CD4-positive, alpha-beta memory T cell (primary cell): Measurements from ENCODE around the gene NXT1. TPM values are rescaled to one million over a fixed set of nuclear protein-coding genes. Genes with fewer than 3 reads are reported as not detected.

Experiments
- CTCF ChIA-PET: fragments of 350-600 bp; sonication (Branson Sonifier 250); formaldehyde crosslinking; loops from one replicate; lab custom pipeline; 2021; ENCODE audit warnings: inconsistent platforms; ENCODE audit not compliant: partially characterized antibody; lab: Charles Lee
- POLR2A ChIA-PET: fragments of 350-600 bp; sonication (Branson Sonifier 250); formaldehyde crosslinking; loops from one replicate; lab custom pipeline; 2021; ENCODE audit not compliant: partially characterized antibody; lab: Charles Lee
- DNase-seq, 5 donors: peaks; one replicate each; pipeline versions ENCODE4 v3.0.0 to v3.0.0-alpha.2; 2020 to 2022; ENCODE audit warnings: mixed read lengths in 1 of 5
- H3K27ac ChIP-seq: one replicate; pipeline ENCODE4 v1.7.0; 2013; ENCODE audit warnings: low read depth, low read length
- H3K27me3 ChIP-seq: 2 replicates; pipeline ENCODE4 v1.7.0; 2013; ENCODE audit warnings: mild to moderate bottlenecking, low read length, moderate library complexity; ENCODE audit not compliant: insufficient read depth
- H3K36me3 ChIP-seq: 2 replicates; pipeline ENCODE4 v1.7.0; 2013; ENCODE audit warnings: mild to moderate bottlenecking, low read length, moderate library complexity; ENCODE audit not compliant: insufficient read depth
- H3K4me1 ChIP-seq: 2 replicates; pipeline ENCODE4 v1.7.0; 2013; ENCODE audit warnings: mild to moderate bottlenecking, low read length, moderate library complexity; ENCODE audit not compliant: insufficient read depth
- H3K4me3 ChIP-seq, 2 donors: one replicate each; pipeline ENCODE4 v1.7.0; 2013; ENCODE audit warnings: low read length in 2 of 2, mild to moderate bottlenecking in 1 of 2
- H3K9me3 ChIP-seq, 2 donors: one replicate each; pipeline ENCODE4 v1.7.0; 2013; ENCODE audit warnings: low read length in 2 of 2, control low read depth in 1 of 2; ENCODE audit not compliant: control insufficient read depth in 1 of 2
- H3K27ac Mint-ChIP-seq, 7 donors: one replicate each; pipeline ENCODE4 v1.8.0; 2020 to 2021; ENCODE audit warnings: mixed read lengths in 7 of 7, mild to moderate bottlenecking in 6 of 7, inconsistent platforms in 3 of 7, moderate library complexity in 3 of 7
- H3K27me3 Mint-ChIP-seq, 2 donors: one replicate each; pipeline ENCODE4 v1.8.0; 2020 to 2021; ENCODE audit warnings: mixed read lengths in 2 of 2
- H3K36me3 Mint-ChIP-seq, 2 donors: one replicate each; pipeline ENCODE4 v1.8.0; 2020 to 2021; ENCODE audit warnings: mixed read lengths in 2 of 2, inconsistent platforms in 1 of 2, mild to moderate bottlenecking in 1 of 2
- H3K4me1 Mint-ChIP-seq, 4 donors: one replicate each; pipeline ENCODE4 v1.8.0; 2020 to 2021; ENCODE audit warnings: mixed read lengths in 4 of 4, mild to moderate bottlenecking in 1 of 4
- H3K4me3 Mint-ChIP-seq, 8 donors: one replicate each; pipeline ENCODE4 v1.8.0; 2020 to 2021; ENCODE audit warnings: mixed read lengths in 8 of 8, mild to moderate bottlenecking in 7 of 8, moderate library complexity in 6 of 8, inconsistent platforms in 3 of 8
- H3K9me3 Mint-ChIP-seq, 8 donors: one replicate each; pipeline ENCODE4 v1.8.0; 2020 to 2021; ENCODE audit warnings: mixed read lengths in 8 of 8, mild to moderate bottlenecking in 5 of 8, inconsistent platforms in 3 of 8, moderate library complexity in 1 of 8
- intact Hi-C: fragments of 100-400 bp; cut with micrococcal nuclease; formaldehyde crosslinking; loops from one replicate; pipeline ENCODE4 v1.15.1; 2023
- polyA plus RNA-seq, 2 donors: library from polyadenylated mRNA; unstranded; fragments of 300-500 nt; fragmentation: Illumina TruSeq; gene quantifications; one replicate each; pipeline ENCODE4 v1.2.3, GENCODE V29; 2021
- total RNA-seq, 2 experiments: library from RNA; stranded (reverse); gene quantifications; one replicate each; pipeline ENCODE4 v1.2.3, GENCODE V29; 2021

NXT1 gene
- total and polyA plus RNA-seq, 4 experiments from 2014 or later, result 21.5 to 102 (median 41.7) TPM

- intact Hi-C loops, result no loop called here
- no peaks in the 10 kb centered on the region for H3K36me3 ChIP-seq
- H3K27ac ChIP-seq, result no peak overlapping the region
- ChIA-PET POLR2A (interaction anchor here (1.0 kb wide), 1 partner anchor 10 kb away, joined by 3 read pairs; no protein-coding TSS in a partner anchor), CTCF (interaction anchor here (1.4 to 2.5 kb wide), 2 partner anchors 10 to 648 kb away, joined by 11 to 12 read pairs; partner anchors contain the start of gene NXT1)
- no peaks in the 10 kb centered on the region for H3K27me3 ChIP-seq
- Mint-ChIP-seq H3K4me1 (no peaks in the 10 kb centered on the region), H3K9me3 (peaks cover 0 to 2% (median 0%) of the 10 kb centered on the region in 8 donors), H3K36me3 (no peaks in the 10 kb centered on the region), H3K27me3 (peaks cover 0 to 2% of the 10 kb centered on the region in 2 donors), H3K4me3 (no peak overlapping the region), H3K27ac (no peak overlapping the region)
- no peaks in the 10 kb centered on the region for H3K9me3 ChIP-seq
- no peak overlapping the region for H3K4me3 ChIP-seq
- no peak for DNase-seq
- no peaks in the 10 kb centered on the region for H3K4me1 ChIP-seq
Observed at GRCh38 chr20:23339986-23340385, 10.6 kb upstream of the NXT1 start.

DNA sequence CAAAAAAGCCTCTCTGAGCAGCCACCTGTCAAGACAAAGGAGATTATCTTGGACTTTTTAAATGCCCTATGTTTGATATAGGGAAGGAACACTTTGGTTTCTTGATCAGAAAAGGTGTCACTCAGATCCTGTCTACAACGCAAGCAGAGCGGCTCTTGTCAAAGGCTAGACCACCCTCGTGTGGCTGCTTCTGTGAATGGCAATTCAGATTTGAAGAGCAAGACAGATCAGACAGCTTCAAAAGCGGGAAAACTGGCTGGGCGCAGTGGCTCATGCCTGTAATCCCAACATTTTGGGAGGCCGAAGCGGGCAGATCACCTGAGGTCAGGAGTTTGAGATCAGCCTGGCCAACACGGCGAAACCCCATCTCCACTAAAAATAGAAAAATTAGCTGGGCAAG, 10.1 kb upstream of the NXT1 start:
- Mint-ChIP-seq H3K9me3 (peaks cover 0 to 2% (median 0%) of the 10 kb centered on the region in 8 donors), H3K27me3 (peaks cover 0 to 2% of the 10 kb centered on the region in 2 donors), H3K27ac (no peak overlapping the region), H3K4me3 (no peak overlapping the region), H3K4me1 (no peaks in the 10 kb centered on the region), H3K36me3 (no peaks in the 10 kb centered on the region)
- intact Hi-C loops, result no loop called here
- Histone ChIP-seq H3K4me3 (no peak overlapping the region), H3K9me3 (no peaks in the 10 kb centered on the region), H3K36me3 (no peaks in the 10 kb centered on the region), H3K4me1 (no peaks in the 10 kb centered on the region), H3K27ac (no peak overlapping the region), H3K27me3 (no peaks in the 10 kb centered on the region)
- DNase-seq, result peak in 1 of 5 donors; percentile 13
- ChIA-PET CTCF (interaction anchor here (0.8 to 2.5 kb wide), 3 partner anchors 10 to 649 kb away, joined by 3 to 12 read pairs (median 11); partner anchors contain the start of gene NXT1), POLR2A (interaction anchor here (1.0 kb wide), 1 partner anchor 9 kb away, joined by 3 read pairs; no protein-coding TSS in a partner anchor)

DNA sequence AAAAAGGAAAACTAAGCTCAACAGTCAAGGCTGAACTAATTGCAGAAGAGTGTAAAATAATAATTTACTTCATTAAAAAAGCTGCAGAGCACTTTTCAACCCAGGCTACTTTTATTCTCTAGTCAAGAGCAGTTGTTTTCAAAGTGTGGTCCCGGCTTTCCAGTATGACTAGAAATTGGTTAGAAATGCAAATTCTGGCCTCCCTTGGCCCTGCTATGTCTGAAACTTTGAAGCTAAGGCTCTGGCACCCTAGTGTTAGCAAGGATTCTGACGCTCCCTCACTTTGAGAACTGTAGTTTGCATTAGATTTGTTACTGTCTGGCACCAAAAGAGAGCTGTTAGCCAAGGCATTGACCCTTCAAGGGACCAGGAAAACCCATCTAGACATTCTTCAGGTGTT, 9.5 kb upstream of the NXT1 start:
- intact Hi-C loops, result no loop called here
- Histone ChIP-seq H3K4me1 (no peaks in the 10 kb centered on the region), H3K27me3 (no peaks in the 10 kb centered on the region), H3K27ac (no peak overlapping the region), H3K36me3 (no peaks in the 10 kb centered on the region), H3K9me3 (no peaks in the 10 kb centered on the region), H3K4me3 (no peak overlapping the region)
- ChIA-PET CTCF (interaction anchor here (0.8 to 2.5 kb wide), 3 partner anchors 9 to 649 kb away, joined by 3 to 12 read pairs (median 11); partner anchors contain the start of gene NXT1), POLR2A (interaction anchor here (1.0 kb wide), 1 partner anchor 9 kb away, joined by 3 read pairs; no protein-coding TSS in a partner anchor)
- DNase-seq, result no peak
- H3K36me3 Mint-ChIP-seq, result no peaks in the 10 kb centered on the region
- peaks cover 0 to 2% (median 0%) of the 10 kb centered on the region in 8 donors for H3K9me3 Mint-ChIP-seq
- H3K4me1 Mint-ChIP-seq, result no peaks in the 10 kb centered on the region
- peaks cover 0 to 2% of the 10 kb centered on the region in 2 donors for H3K27me3 Mint-ChIP-seq
- no peak overlapping the region for H3K27ac Mint-ChIP-seq
- no peak overlapping the region for H3K4me3 Mint-ChIP-seq

DNA sequence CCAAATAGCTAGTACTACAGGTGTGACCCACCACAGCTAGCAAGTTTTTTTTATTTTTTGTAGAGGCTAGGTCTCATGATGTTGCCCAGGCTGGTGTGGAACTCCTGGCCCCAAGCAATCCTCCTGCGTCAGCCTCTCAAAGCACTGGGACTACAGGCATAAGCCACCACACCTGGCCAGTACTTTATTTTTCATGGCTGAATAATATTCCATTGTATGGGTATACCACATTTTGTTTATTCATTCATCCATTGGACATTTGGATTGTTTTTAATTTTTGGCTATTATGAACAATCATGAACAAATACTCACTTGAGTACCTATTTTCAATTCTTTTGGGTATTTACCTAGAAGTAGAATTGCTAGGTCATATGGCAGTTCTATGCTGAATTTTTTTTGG, 7.0 kb upstream of the NXT1 start:
- CTCF ChIA-PET, result no interaction called here
- Mint-ChIP-seq H3K4me1 (peaks cover 0 to 1% (median under 1%) of the 10 kb centered on the region in 4 donors), H3K27ac (no peak overlapping the region), H3K9me3 (peaks cover 0 to 2% (median 0%) of the 10 kb centered on the region in 8 donors), H3K27me3 (peaks cover 0 to 2% of the 10 kb centered on the region in 2 donors), H3K4me3 (no peak overlapping the region), H3K36me3 (no peaks in the 10 kb centered on the region)
- Histone ChIP-seq H3K4me3 (no peak overlapping the region), H3K36me3 (no peaks in the 10 kb centered on the region), H3K27ac (no peak overlapping the region), H3K27me3 (no peaks in the 10 kb centered on the region), H3K9me3 (no peaks in the 10 kb centered on the region), H3K4me1 (no peaks in the 10 kb centered on the region)
- POLR2A ChIA-PET, result no interaction called here
- intact Hi-C loops, result no loop called here
- no peak for DNase-seq

DNA sequence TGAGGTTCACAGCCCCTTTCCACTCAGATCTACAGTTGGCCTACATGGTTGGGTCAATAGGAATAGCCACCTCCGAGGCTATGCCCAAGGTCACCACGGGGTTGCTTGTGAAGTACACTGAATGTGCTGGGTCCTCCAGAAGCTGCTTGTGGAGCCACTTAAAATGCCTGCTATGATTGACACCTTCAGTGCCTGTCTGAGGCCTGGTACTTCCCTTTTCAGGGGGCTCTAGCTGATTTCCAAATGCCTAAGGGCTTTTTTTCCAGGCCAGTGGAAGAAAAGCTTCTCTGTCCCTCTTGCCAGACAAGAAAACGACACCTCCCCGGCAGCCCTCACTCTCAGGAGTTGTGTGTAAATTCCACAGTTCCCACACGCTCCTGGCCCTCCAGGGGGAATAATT, 6.3 kb upstream of the NXT1 start:
- intact Hi-C loops, result no loop called here
- H3K4me1 Mint-ChIP-seq, result peaks cover 2 to 8% (median 6%) of the 10 kb centered on the region in 4 donors

GRCh38 chr20:23346002-23346401, 4.6 kb upstream of the NXT1 start:
- Mint-ChIP-seq H3K27ac (peak overlapping the region in 1 of 7 donors; percentile 12), H3K27me3 (no peaks in the 10 kb centered on the region)
- POLR2A ChIA-PET, result no interaction called here

More for the DNA sequence above, 6.3 kb upstream of the NXT1 start:
- no peak for DNase-seq
- H3K9me3 ChIP-seq, result no peaks in the 10 kb centered on the region
- H3K4me3 ChIP-seq, result no peak overlapping the region
- Mint-ChIP-seq H3K27me3 (no peaks in the 10 kb centered on the region), H3K9me3 (peaks cover 0 to 2% (median 0%) of the 10 kb centered on the region in 8 donors), H3K4me3 (no peak overlapping the region), H3K36me3 (no peaks in the 10 kb centered on the region), H3K27ac (peak overlapping the region in 1 of 7 donors; percentile 11)
- ChIA-PET CTCF (no interaction called here), POLR2A (no interaction called here)
- H3K27ac ChIP-seq, result no peak overlapping the region
- no peaks in the 10 kb centered on the region for H3K36me3 ChIP-seq
- no peaks in the 10 kb centered on the region for H3K27me3 ChIP-seq
- H3K4me1 ChIP-seq, result peaks cover 5% of the 10 kb centered on the region

DNA sequence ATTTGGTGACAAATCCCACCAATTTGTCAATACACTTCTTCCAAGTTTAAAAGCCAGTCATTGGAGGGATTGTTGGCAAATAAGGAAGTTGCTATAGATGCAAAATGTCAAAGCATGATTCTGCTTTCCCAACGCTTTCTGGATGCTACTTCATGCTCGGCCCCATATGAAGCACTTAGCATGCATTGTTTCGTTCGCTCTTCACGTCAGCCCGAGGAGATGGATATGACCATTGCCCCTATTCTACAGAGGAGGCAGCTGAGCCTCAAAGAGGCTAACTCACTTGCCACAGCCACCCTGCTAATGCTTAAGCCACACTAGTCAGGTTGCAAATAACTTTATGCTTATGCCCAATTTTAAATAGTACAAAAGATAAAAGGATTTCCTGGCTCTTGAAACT, 2.8 kb upstream of the NXT1 start:
- Histone ChIP-seq H3K4me1 (peaks cover 21% of the 10 kb centered on the region), H3K27ac (no peak overlapping the region), H3K9me3 (no peaks in the 10 kb centered on the region), H3K27me3 (no peaks in the 10 kb centered on the region), H3K36me3 (no peaks in the 10 kb centered on the region), H3K4me3 (no peak overlapping the region)
- Mint-ChIP-seq H3K4me1 (peaks cover 12 to 35% (median 21%) of the 10 kb centered on the region in 4 donors), H3K4me3 (no peak overlapping the region), H3K27ac (peak overlapping the region in 5 of 7 donors; percentile 22 to 99 (median 72)), H3K9me3 (peaks cover 0 to 1% (median 0%) of the 10 kb centered on the region in 8 donors), H3K27me3 (no peaks in the 10 kb centered on the region), H3K36me3 (peaks cover 0 to 14% of the 10 kb centered on the region in 2 donors)
- ChIA-PET POLR2A (no interaction called here), CTCF (interaction anchor here (0.9 kb wide), 1 partner anchor 10 kb away, joined by 4 read pairs; no protein-coding TSS in a partner anchor)
- no peak for DNase-seq
- intact Hi-C loops, result loop anchor here (2.0 kb wide), 1 partner anchor 15 kb away; the partner anchor contains the start of gene GZF1

More at GRCh38 chr20:23346002-23346401, 4.6 kb upstream of the NXT1 start:
- Histone ChIP-seq H3K9me3 (no peaks in the 10 kb centered on the region), H3K36me3 (no peaks in the 10 kb centered on the region), H3K27me3 (no peaks in the 10 kb centered on the region), H3K4me1 (peaks cover 8% of the 10 kb centered on the region), H3K4me3 (no peak overlapping the region), H3K27ac (no peak overlapping the region)
- peaks cover 5 to 20% (median 10%) of the 10 kb centered on the region in 4 donors for H3K4me1 Mint-ChIP-seq
- intact Hi-C loops, result no loop called here
- CTCF ChIA-PET, result interaction anchor here (1.0 to 1.1 kb wide), 2 partner anchors 26 to 53 kb away, joined by 3 to 4 read pairs; no protein-coding TSS in a partner anchor
- no peak overlapping the region for H3K4me3 Mint-ChIP-seq
- DNase-seq, result no peak
- peaks cover 0 to 7% of the 10 kb centered on the region in 2 donors for H3K36me3 Mint-ChIP-seq
- peaks cover 0 to 4% (median 0%) of the 10 kb centered on the region in 8 donors for H3K9me3 Mint-ChIP-seq
